Neuronal stem cell (in vitro differentiated cells): ENCODE results near the gene KANK2.

Experiments used
- DNase-seq: peaks from one replicate; pipeline ENCODE4 v3.0.0-alpha.2; 2013; ENCODE audit warnings: low spot score
- H2AFZ ChIP-seq: one replicate; pipeline ENCODE4 v1.6.1; 2013; ENCODE audit warnings: mild to moderate bottlenecking, low read length, inconsistent platforms
- H2AK5ac ChIP-seq: 2 replicates; pipeline ENCODE4 v1.6.1; 2013; ENCODE audit warnings: low read depth, mild to moderate bottlenecking, inconsistent platforms, low read length, moderate library complexity, mixed read lengths
- H2BK120ac ChIP-seq: 2 replicates; pipeline ENCODE4 v1.6.1; 2013; ENCODE audit warnings: low read depth, mild to moderate bottlenecking, inconsistent platforms, low read length, moderate library complexity, mixed read lengths
- H2BK12ac ChIP-seq: one replicate; pipeline ENCODE4 v1.6.1; 2013; ENCODE audit warnings: low read length, inconsistent platforms
- H2BK15ac ChIP-seq: 2 replicates; pipeline ENCODE4 v1.6.1; 2013; ENCODE audit warnings: mild to moderate bottlenecking, low read length, inconsistent platforms, mixed read lengths
- H2BK5ac ChIP-seq: one replicate; pipeline ENCODE4 v1.6.1; 2013; ENCODE audit warnings: inconsistent platforms, mild to moderate bottlenecking, low read length, moderate library complexity
- H3K14ac ChIP-seq: one replicate; pipeline ENCODE4 v1.6.1; 2013; ENCODE audit warnings: low read length, inconsistent platforms
- H3K18ac ChIP-seq: 2 replicates; pipeline ENCODE4 v1.6.1; 2013; ENCODE audit warnings: low read length, inconsistent platforms
- H3K23ac ChIP-seq: 2 replicates; pipeline ENCODE4 v1.6.1; 2013; ENCODE audit warnings: low read depth, mild to moderate bottlenecking, mixed read lengths, low read length, inconsistent platforms; ENCODE audit not compliant: poor library complexity
- H3K27ac ChIP-seq: replicated peaks from 3 replicates; pipeline ENCODE4 v1.5.1; 2013; ENCODE audit warnings: low read length, inconsistent platforms
- H3K27me3 ChIP-seq, 3 experiments: 2 replicates each; pipeline ENCODE4 v1.6.1; 2013; ENCODE audit warnings: low read length in 3 of 3, mild to moderate bottlenecking in 2 of 3, inconsistent platforms in 1 of 3, low read depth in 1 of 3, mixed read lengths in 1 of 3, moderate library complexity in 1 of 3; ENCODE audit not compliant: control insufficient read depth in 3 of 3, insufficient read depth in 3 of 3
- H3K36me3 ChIP-seq, 2 donors: replicated peaks in 1 of 2; 2 replicates each; pipeline ENCODE4 v1.6.1; 2013; ENCODE audit warnings: low read length in 2 of 2; ENCODE audit not compliant: control insufficient read depth in 2 of 2, insufficient read depth in 2 of 2
- H3K4ac ChIP-seq: 2 replicates; pipeline ENCODE4 v1.6.1; 2013; ENCODE audit warnings: inconsistent platforms, mild to moderate bottlenecking, low read length, moderate library complexity
- H3K4me1 ChIP-seq, 2 donors: 1 replicate in 1 of 2; 2 replicates in 1 of 2; pipeline ENCODE4 v1.6.1; 2013; ENCODE audit warnings: low read length in 2 of 2, low read depth in 1 of 2; ENCODE audit not compliant: control insufficient read depth in 2 of 2, insufficient read depth in 1 of 2
- H3K4me2 ChIP-seq: one replicate; pipeline ENCODE4 v1.6.1; 2013; ENCODE audit warnings: mild to moderate bottlenecking, low read length, inconsistent platforms; ENCODE audit not compliant: insufficient read depth, poor library complexity, severe bottlenecking
- H3K4me3 ChIP-seq, 2 donors: 2 replicates each; pipeline ENCODE4 v1.5.1; 2013; ENCODE audit warnings: low read length in 2 of 2, mild to moderate bottlenecking in 2 of 2, inconsistent platforms in 1 of 2, moderate library complexity in 1 of 2
- H3K79me1 ChIP-seq: one replicate; pipeline ENCODE4 v1.6.1; 2013; ENCODE audit warnings: low read depth, mild to moderate bottlenecking, inconsistent platforms, low read length, moderate library complexity
- H3K9ac ChIP-seq: one replicate; pipeline ENCODE4 v1.6.1; 2013; ENCODE audit warnings: mild to moderate bottlenecking, low read depth, low read length, inconsistent platforms; ENCODE audit not compliant: poor library complexity
- H3K9me3 ChIP-seq, 2 donors: replicated peaks in 1 of 2; 2 replicates each; pipeline versions ENCODE3 to v1.6.1; 2013; ENCODE audit warnings: low read length in 2 of 2, mild to moderate bottlenecking in 2 of 2, inconsistent platforms in 1 of 2, low read depth in 1 of 2, mixed read lengths in 1 of 2, moderate library complexity in 1 of 2; ENCODE audit not compliant: control insufficient read depth in 2 of 2, insufficient read depth in 1 of 2
- H4K8ac ChIP-seq: one replicate; pipeline ENCODE4 v1.6.1; 2013; ENCODE audit warnings: low read depth, mild to moderate bottlenecking, inconsistent platforms, low read length, moderate library complexity
- H4K91ac ChIP-seq: one replicate; pipeline ENCODE4 v1.6.1; 2013; ENCODE audit warnings: low read length, low read depth, mild to moderate bottlenecking, inconsistent platforms; ENCODE audit not compliant: poor library complexity
- WGBS, 2 donors: extraction: QIAGEN DNeasy Blood & Tissue Kit; methylation state at CpG; one replicate each; pipeline ENCODE4 v1.1.7; 2013; ENCODE audit warnings: missing lambda C conversion rate in 2 of 2, mixed read lengths in 1 of 2; ENCODE audit not compliant: insufficient read length in 2 of 2, insufficient replicate concordance in 1 of 2; ENCODE audit errors: extremely low coverage in 2 of 2; 5-methylcytosine and 5-hydroxymethylcytosine counted together

The KANK2 gene

DNA sequence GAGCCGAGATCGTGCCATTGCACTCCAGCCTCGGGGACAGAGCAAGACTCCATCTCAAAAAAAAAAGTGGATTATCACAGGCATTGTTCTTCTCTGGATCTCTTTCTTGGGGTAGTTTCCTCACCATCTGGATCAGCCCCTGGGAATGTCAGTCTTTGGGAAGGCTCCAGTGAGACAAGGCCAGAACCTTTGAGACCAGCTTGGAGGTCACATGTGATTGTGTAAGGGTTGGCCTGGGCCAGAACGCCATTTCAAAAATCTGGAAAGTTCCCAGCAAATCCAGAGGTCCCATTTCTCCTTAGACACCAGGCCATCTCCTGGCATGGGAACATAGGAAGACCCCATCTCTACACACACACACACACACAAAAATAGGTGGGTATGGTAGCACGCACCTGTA is 27.8 kb upstream of the KANK2 start:
- H2BK15ac ChIP-seq: no peak overlapping the region
- no peak overlapping the region for H3K27ac ChIP-seq
- no peak overlapping the region for H3K4me3 ChIP-seq
- no peak overlapping the region for H2BK120ac ChIP-seq
- no peak overlapping the region for H2AFZ ChIP-seq
- H3K14ac ChIP-seq: no peak overlapping the region
- no peak overlapping the region for H2AK5ac ChIP-seq
- no peak overlapping the region for H3K4ac ChIP-seq
- no peak overlapping the region for H3K18ac ChIP-seq
- no peak overlapping the region for H3K4me2 ChIP-seq
- H3K79me1 ChIP-seq: no peaks in the 10 kb centered on the region
- no peak overlapping the region for H4K91ac ChIP-seq
- H3K23ac ChIP-seq: no peak overlapping the region
- H3K9me3 ChIP-seq: peaks cover 9 to 17% of the 10 kb centered on the region in 2 donors
- WGBS, 2 donors: no CpG with 5 or more reads among the region's 5 CpGs
- H3K9ac ChIP-seq: no peak overlapping the region
- peaks cover 0 to 6% of the 10 kb centered on the region in 2 donors for H3K4me1 ChIP-seq
- no peak overlapping the region for H2BK12ac ChIP-seq
- H2BK5ac ChIP-seq: no peak overlapping the region
- DNase-seq: no peak
- H3K36me3 ChIP-seq: peaks cover 14 to 68% of the 10 kb centered on the region in 2 donors
- no peak overlapping the region for H4K8ac ChIP-seq
- no peaks in the 10 kb centered on the region for H3K27me3 ChIP-seq

DNA sequence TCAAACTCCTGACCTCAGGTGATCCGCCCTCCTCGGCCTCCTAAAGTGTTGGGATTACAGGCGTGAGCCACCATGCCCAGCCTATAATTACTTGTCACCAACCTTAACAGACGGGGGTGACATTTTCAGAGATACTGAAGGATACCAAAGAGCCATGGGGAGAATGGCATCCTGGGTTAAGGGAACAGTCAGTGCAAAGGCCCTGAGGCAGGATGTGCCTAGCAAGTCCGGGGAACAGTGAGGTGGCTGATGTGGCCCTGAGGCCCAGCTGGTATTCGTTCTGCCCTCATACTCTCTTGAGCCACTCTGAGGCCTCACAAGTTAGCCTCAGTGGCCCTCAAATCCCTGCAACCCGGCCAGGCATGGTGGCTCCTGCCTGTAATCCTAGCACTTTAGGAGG is 27.1 kb upstream of the KANK2 start:
- no peak overlapping the region for H2AFZ ChIP-seq
- peaks cover 14 to 74% of the 10 kb centered on the region in 2 donors for H3K36me3 ChIP-seq
- H2BK5ac ChIP-seq: no peak overlapping the region
- H2AK5ac ChIP-seq: no peak overlapping the region
- H3K27me3 ChIP-seq: no peaks in the 10 kb centered on the region
- H3K18ac ChIP-seq: no peak overlapping the region
- no peak for DNase-seq
- no peak overlapping the region for H3K27ac ChIP-seq
- no peak overlapping the region for H2BK120ac ChIP-seq
- no peak overlapping the region for H2BK15ac ChIP-seq
- H4K8ac ChIP-seq: no peak overlapping the region
- H3K79me1 ChIP-seq: no peaks in the 10 kb centered on the region
- H3K9me3 ChIP-seq: peaks cover 11 to 18% of the 10 kb centered on the region in 2 donors
- H3K4me2 ChIP-seq: no peak overlapping the region
- H3K4me1 ChIP-seq: peaks cover 0 to 6% of the 10 kb centered on the region in 2 donors
- H2BK12ac ChIP-seq: no peak overlapping the region
- H3K14ac ChIP-seq: no peak overlapping the region
- H3K23ac ChIP-seq: no peak overlapping the region
- H3K4me3 ChIP-seq: no peak overlapping the region
- WGBS, 2 donors: no CpG with 5 or more reads among the region's 7 CpGs
- H3K4ac ChIP-seq: no peak overlapping the region
- no peak overlapping the region for H4K91ac ChIP-seq
- no peak overlapping the region for H3K9ac ChIP-seq

DNA sequence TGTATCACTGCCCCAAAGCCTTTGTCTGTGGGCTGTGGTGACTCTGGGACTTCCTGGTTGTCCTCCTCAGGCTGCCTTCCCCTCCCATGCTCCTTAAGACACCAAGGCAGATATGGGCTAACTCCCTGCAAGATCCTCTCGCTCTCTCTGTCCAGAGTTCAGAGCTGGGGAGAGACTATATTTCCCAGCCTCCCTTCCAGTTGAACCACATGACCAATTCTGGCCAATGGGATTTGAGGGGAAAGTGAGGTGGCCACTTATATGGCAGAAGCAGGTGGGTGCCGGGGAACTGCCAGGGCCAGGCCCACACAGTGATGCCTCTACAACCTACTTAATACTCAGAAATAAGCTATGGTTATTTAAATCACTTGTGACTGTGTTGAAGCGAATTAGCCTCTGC is 25.9 kb upstream of the KANK2 start:
- Histone ChIP-seq H2BK5ac (no peak overlapping the region), H3K14ac (no peak overlapping the region), H3K4ac (no peak overlapping the region), H2AK5ac (no peak overlapping the region), H3K23ac (no peak overlapping the region), H2AFZ (no peak overlapping the region), H3K4me3 (no peak overlapping the region), H3K18ac (no peak overlapping the region), H3K27me3 (no peaks in the 10 kb centered on the region), H2BK120ac (no peak overlapping the region), H2BK12ac (no peak overlapping the region), H3K9ac (no peak overlapping the region), H3K4me2 (no peak overlapping the region), H3K36me3 (peaks cover 14 to 79% of the 10 kb centered on the region in 2 donors), H3K79me1 (no peaks in the 10 kb centered on the region), H3K27ac (no peak overlapping the region), H3K9me3 (peaks cover 11 to 18% of the 10 kb centered on the region in 2 donors), H4K8ac (no peak overlapping the region), H4K91ac (no peak overlapping the region), H3K4me1 (no peaks in the 10 kb centered on the region), H2BK15ac (no peak overlapping the region)
- DNase-seq: no peak
- WGBS, 2 donors: no CpG with 5 or more reads among the region's 3 CpGs

DNA sequence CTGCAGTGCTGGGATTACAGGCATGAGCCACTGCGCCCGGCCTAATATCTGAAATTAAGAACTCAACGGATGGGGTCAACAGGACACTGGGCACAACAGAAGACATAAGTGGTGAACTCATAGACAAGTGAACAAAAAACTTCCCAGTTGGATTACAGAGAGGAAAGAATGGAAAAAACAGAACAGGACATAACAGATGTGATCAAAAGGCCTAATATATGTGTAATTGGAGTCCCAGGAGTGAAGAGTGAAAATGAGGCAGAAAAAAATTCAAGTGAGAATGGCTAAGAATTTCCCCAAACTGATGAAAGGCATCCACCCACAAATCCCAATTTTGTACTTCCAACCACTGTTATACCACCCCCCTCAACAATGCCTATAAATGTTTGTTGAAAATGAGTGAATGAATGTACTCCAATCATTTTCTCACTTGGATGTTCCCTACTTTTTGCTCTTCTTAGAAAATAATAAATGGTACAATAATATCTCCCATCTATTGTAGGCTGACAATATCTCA is 23.8 kb upstream of the KANK2 start:
- Histone ChIP-seq H3K36me3 (peaks cover 17 to 75% of the 10 kb centered on the region in 2 donors), H2AFZ (no peak overlapping the region), H2AK5ac (no peak overlapping the region), H3K27me3 (no peaks in the 10 kb centered on the region), H3K4me3 (no peak overlapping the region), H3K9ac (no peak overlapping the region), H2BK12ac (no peak overlapping the region), H3K9me3 (peaks cover 16 to 18% of the 10 kb centered on the region in 2 donors), H3K14ac (no peak overlapping the region), H3K27ac (no peak overlapping the region), H3K4ac (no peak overlapping the region), H2BK120ac (no peak overlapping the region), H4K91ac (no peak overlapping the region), H3K79me1 (no peaks in the 10 kb centered on the region), H3K4me2 (no peak overlapping the region), H2BK15ac (no peak overlapping the region), H2BK5ac (no peak overlapping the region), H3K23ac (no peak overlapping the region), H4K8ac (no peak overlapping the region), H3K4me1 (no peaks in the 10 kb centered on the region), H3K18ac (no peak overlapping the region)
- DNase-seq: no peak
- WGBS, 2 donors: no CpG with 5 or more reads among the region's 3 CpGs
